Fibroblast of the conjunctiva (primary cell): Measurements from ENCODE around the gene INMT.

Experiments used
- DNase-seq: peaks from one replicate; pipeline ENCODE4 v3.0.0-alpha.2; 2010; ENCODE audit warnings: low read depth

The INMT gene

GRCh38 chr7:30752979-30753378, 1.0 kb downstream of the INMT start:
- peak; percentile 26 for DNase-seq

GRCh38 chr7:30754315-30754877, 2.5 kb downstream of the INMT start:
- DNase-seq = no peak

GRCh38 chr7:30755384-30756154, 3.6 kb downstream of the INMT start:
- no peak for DNase-seq

- no peak for DNase-seq
Observed at GRCh38 chr7:30757342-30757692, 5.4 kb downstream of the INMT start.

- no peak for DNase-seq
Observed at GRCh38 chr7:30760514-30761213, 8.7 kb downstream of the INMT start.

GRCh38 chr7:30761214-30762156, 9.6 kb downstream of the INMT start:
- DNase-seq = no peak

- DNase-seq = peak; percentile 77
Observed at GRCh38 chr7:30764030-30764975, 12.4 kb downstream of the INMT start.

GRCh38 chr7:30765408-30765807, 13.5 kb downstream of the INMT start:
- no peak for DNase-seq

- DNase-seq = no peak
Observed at GRCh38 chr7:30770845-30771173, 18.9 kb downstream of the INMT start.

- DNase-seq = peak; percentile 75
Observed at GRCh38 chr7:30771174-30771879, 19.4 kb downstream of the INMT start, which contains the start of gene MINDY4. MINDY4 (plus strand) TSS chr7:30771417; CDS start chr7:30771494, 77 bp downstream.

GRCh38 chr7:30771880-30772425, 20.0 kb downstream of the INMT start:
- DNase-seq = no peak

GRCh38 chr7:30772984-30773383, 21.0 kb downstream of the INMT start:
- no peak for DNase-seq

GRCh38 chr7:30775992-30776391, 24.1 kb downstream of the INMT start:
- no peak for DNase-seq

- DNase-seq = no peak
Observed at GRCh38 chr7:30776971-30777370, 25.0 kb downstream of the INMT start.

- DNase-seq = no peak
Observed at GRCh38 chr7:30778255-30779025, 26.5 kb downstream of the INMT start.

- no peak for DNase-seq
Observed at GRCh38 chr7:30779574-30779973, 27.6 kb downstream of the INMT start.

- no peak for DNase-seq
Observed at GRCh38 chr7:30780941-30781340, 29.0 kb downstream of the INMT start.

- no peak for DNase-seq
Observed at GRCh38 chr7:30782690-30783089, 30.8 kb downstream of the INMT start.

GRCh38 chr7:30785786-30786185, 33.9 kb downstream of the INMT start:
- no peak for DNase-seq
